GM20431 (cell line): ENCODE data around the gene CSMD2.

Experiments
- in situ Hi-C: fragments of 300-500 bp; cut with MseI, MboI; formaldehyde crosslinking; loops from one replicate; pipeline ENCODE4 v1.15.0; 2020; ENCODE audit warnings: low sequenced_read_pairs; ENCODE audit not compliant: unreplicated experiment

Gene CSMD2

DNA sequence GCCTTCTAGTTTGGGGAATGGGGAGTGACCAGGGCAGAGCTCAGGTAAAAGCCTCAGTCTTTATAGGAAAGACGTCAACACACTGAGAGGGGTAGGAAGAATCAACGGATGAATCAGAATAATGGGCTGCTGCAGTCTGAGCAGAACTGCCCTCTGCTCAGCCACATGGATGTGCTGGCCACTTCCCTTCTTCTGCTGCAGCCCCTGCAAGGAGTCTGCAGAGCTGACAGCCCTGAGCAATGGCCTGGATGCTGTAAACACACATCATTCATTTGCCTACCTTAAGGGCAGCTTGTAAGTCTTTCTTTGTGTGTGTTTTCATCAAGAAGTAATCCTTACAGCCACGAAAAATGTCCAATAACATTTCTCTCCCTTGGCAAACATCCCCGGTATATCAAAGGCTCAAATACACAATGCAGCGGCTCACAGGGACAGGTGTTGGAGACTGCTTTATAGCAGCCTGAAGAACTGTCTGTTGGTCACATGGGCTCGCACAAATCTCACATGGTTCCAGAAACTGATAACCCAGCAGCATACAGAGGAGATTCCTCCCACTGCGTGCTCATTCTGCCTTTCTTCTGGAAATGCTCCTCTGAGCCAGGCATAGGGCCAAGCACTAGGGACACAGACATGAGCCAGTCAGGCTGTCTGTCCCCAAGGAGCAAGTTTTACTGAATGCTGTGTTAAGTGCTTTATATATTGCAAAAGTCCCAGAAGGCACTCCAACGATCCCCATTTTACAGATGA is 191.1 kb downstream of the CSMD2 start:
- in situ Hi-C loops = no loop called here

DNA sequence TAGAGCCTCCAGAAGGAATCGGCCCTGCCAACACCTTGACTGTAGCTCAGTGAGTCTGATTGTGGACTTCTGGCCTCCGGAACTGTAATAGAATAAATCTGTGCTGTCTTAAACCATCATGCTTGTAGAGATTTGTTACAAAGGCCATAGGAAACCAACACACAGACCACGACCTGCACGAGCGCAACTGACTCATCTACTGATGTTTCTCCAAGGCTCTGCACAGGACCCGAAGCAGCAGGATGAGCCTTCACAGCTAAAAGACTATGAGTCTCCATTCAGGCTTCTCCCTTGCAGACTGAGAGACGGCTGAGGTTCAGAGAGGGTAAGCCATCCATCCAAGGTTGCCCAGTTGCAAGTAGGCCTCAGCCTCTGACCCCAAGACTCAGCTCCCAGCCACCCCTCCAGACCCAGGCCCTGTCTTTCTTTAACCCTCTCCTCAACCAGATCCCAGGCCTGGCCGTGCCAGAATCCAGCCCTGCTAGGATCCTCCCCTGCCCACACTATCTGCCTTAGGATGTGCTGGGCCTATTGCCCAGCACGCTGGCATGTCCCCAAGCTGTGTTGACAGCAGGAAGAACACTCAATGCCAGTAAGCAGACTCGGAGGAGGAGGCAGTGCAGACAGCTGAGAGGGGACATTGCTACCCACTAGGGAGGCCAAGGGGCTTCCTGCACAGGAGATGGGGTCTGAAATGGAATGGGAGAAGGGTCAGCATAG is 192.2 kb downstream of the CSMD2 start:
- in situ Hi-C loops = no loop called here

- in situ Hi-C loops = no loop called here
Measured at GRCh38 chr1:33971913-33972312, 193.1 kb downstream of the CSMD2 start.

GRCh38 chr1:33971018-33971710 is 193.9 kb downstream of the CSMD2 start:
- in situ Hi-C loops = no loop called here

DNA sequence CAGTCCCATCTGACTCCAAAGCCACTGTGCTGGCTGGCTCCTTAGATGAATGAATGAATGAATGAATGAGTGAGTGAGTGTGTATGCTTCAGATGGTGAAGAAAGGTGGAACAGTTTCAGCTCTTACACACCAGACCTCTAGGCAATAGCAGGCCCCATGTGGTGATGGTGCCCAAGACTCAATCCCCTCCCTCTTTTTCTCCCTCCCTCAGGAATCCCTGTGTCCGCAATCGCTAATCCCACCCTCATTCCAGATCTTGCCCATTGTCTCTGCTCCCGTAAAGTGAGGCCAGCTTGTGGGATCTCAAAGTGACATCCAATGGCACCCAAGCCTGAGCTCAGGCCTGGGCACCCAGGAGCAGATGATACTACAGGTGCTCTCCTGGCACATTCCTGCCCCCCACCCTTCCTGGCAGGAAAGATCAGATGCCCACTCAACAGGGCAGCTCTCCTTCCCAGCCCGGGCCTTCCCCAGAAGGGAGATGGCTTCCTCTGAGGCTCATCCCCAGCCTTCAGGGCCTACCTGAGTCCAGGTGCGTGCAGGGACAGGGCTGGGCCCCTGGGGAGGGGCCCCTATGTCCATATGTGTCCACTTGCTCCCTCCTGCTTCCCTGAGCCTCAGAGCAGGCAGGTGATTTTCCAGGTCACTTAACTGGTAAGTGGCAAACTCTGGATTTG is 194.7 kb downstream of the CSMD2 start:
- in situ Hi-C loops = no loop called here

DNA sequence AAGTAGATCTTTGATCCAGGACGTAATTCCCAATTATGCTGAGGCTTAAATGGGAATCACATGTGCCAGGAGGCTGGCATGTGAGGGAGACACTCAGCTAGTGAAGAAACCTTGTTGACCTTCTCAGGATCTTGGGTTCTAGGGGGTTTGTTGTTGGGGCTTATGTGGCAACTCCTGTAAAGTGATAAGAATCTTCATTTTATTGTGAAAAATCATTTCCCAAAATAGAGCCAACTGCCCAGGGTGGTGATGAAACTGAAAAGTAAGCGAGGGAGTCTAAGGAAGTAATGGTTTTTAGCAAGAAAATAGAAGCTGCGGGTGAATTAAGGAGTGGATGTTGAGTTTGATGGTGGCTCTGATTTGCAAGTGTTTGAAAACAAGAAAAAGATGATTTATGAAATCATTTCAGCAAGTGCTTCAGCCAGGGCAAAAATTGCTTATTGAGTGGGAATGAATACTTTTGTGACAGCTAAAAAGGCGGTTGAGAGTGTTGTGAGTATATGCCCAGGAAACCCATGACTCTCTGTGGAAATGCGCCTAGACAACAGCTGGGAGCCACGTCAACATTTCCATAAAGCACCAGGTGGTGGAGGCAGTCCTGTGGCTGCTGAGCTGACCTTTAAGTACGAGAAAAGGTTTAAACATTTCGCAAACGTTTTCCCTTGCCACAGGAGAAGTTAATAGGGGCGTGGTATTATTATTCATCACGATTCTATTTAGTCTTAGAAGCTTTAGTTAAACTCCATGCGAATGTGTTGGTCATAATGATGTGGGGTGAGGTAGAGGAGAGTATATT is 198.5 kb downstream of the CSMD2 start:
- in situ Hi-C loops = no loop called here

- in situ Hi-C loops = no loop called here
Measured at GRCh38 chr1:33965086-33965485, 199.9 kb downstream of the CSMD2 start.

DNA sequence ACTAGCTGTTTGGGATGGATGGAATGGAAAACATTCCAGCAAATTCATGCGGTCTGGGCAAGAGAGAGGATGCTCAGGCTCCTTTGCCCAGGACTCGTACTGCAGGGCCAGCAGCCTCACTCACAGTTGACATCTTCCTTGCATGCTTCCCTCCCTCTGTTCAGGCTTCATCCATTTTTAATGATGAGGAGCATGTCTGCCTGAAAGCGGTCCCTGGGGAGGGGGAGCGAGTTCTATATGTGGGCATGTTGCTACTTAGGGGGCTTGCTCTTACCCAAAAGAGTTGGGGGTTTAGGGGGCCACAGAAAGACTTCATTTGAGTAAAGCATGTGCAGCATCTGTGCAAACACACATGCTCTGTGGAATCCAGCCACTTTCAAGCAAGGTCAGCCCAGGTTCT is 203.0 kb downstream of the CSMD2 start:
- in situ Hi-C loops = no loop called here

DNA sequence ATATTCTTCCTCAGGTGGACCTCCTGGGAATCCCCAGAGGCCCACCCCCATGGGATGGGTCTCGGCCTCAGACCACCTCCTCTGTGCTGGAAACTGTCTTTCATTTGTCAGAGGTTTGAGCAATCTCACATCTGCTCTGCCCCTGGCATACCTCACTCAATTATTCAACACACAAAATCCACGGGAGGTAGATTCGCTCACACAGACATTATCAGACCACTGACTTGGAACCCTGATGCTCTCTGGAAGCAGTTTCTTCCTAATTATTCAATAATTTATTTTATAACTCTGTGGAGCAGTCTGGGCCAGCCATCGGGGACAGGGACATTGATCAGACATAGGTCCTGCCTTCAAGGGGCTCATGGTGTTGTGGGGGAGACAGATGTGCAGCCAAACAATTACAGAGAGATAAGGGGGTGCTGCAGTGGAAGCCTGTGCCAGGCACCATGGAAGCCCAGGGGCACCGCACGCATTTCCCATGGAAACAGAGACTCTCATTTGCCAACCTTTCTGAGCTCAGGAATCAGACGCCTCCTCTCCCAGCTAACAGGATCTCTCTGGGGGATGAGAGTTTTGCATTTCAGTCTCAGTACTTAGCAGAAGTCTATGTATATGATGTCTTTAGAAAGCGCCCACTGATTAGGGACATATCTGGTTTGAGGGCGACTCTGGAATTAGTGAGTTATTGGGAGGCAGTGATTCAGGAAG is 204.7 kb downstream of the CSMD2 start:
- in situ Hi-C loops = no loop called here

DNA sequence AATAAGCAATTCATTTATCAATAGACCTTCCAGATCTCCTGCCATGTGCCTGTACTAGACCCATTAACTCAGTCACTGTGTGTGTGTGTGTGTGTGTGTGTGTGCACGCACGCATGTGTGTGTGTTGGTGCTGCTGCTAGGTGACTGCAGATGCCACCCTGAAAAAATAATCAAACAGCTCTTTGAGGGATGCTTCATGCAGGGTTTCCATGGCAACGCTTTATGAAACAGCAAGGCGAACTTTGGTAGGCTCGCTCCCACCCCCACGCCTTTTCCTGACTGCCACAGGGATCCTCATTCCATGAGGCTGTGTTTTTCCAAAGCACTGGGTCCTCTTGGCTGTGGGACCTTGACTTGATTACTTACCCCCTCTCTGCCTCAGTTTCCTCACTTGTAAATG is 207.2 kb downstream of the CSMD2 start:
- in situ Hi-C loops = no loop called here

GRCh38 chr1:33955096-33955495 is 209.9 kb downstream of the CSMD2 start:
- in situ Hi-C loops = no loop called here

- in situ Hi-C loops = no loop called here
Measured at GRCh38 chr1:33949570-33949969, 215.5 kb downstream of the CSMD2 start.

DNA sequence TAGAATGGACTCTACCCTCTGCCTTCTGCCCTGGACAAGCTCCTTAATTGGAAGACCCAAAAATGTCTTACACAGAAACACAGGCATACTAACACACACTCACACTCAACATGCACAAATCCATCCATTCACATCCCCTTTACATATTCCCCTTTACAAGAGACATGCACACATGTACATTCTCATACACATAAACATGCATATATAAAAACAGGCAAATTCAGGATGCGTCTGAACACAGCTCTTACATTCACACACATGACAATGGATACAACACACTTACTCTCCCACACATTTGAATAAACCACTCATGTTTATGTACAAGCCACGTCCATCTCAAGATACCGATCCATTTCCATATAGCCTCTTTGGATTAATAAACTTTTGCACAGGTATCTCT is 216.7 kb downstream of the CSMD2 start:
- in situ Hi-C loops = no loop called here

DNA sequence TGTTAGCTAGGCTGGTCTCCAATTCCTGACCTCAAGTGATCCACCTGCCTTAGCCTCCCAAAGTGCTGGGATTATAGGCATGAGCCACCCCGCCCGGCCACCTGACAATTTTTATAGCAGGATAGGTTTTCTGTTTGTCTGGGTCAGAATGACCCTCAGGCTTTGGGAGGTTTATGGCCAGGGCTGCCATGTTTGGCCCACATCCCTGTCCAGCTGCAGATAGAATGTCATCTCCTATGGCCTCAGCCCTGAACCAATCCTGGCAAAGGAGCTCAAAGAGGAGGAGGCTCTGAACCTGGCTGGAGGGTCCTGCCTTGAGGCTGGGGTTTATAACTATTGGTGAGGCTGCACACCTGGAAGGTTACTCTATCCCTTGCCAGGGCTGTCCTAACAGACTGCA is 218.2 kb downstream of the CSMD2 start:
- in situ Hi-C loops = no loop called here

DNA sequence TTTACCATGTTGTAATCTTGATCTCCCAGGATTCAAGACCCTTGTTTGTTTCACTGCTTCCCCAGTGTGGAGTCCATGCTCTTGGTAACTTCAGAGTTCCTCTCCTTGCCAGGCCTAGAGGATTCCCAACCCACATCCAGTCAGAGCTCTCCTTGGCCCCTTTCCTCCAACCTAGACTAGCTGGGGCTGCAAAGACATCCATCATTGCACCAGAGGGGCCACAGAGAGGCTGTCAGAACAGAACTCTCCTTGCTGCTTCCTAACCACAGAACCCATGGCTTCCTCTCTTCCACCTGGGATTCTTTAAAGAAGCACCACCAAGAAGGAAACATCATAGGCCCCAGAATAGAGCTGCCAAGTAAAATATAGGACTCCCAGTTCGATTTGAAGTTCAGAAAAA is 220.2 kb downstream of the CSMD2 start:
- in situ Hi-C loops = no loop called here

GRCh38 chr1:33943978-33944377 is 221.1 kb downstream of the CSMD2 start:
- in situ Hi-C loops = no loop called here

- in situ Hi-C loops = no loop called here
Measured at GRCh38 chr1:33932871-33933270, 232.2 kb downstream of the CSMD2 start.

GRCh38 chr1:33931111-33931475 is 233.9 kb downstream of the CSMD2 start:
- in situ Hi-C loops = no loop called here

DNA sequence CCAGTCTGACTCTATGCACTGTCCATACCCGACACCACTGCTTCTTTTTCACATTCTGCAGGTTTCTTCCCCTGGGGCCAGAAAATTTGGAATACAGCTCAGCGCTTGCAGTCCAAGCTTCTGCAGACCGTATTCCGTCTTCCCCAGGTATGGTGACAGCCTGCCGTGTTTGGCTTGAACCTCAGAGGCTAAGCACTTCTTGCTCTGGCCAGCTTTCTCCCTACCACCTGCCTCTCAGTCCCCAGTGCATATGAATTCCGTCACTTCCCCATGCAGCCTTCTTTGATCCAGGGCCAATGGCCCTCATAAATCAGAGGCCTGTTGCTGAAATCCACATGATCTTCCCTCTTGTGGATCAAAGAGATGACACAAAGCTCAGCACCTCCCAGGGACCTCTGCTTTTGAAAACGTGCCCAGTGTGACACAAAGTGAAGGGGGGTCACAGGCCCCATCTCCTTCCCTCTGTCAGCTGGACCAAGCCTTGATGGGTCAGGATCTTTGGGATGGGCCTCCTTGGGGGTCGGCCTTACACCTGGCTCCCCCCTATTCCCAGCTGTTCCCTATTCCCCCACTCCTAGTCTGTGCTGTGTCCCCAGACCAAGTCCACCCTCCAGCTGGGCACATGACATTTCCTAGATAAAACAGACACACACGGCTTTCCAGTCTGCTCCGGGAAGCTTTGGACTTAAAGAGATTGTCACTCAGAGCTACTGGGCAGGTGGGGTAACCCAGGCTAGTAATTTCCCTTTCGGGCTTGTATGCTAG is 234.5 kb downstream of the CSMD2 start:
- in situ Hi-C loops = no loop called here
